CD14-positive monocyte (primary cell): Measurements from ENCODE around the gene OR2M2. TPM values are rescaled to one million over a fixed set of nuclear protein-coding genes. Genes with fewer than 3 reads are reported as not detected.

Experiments
- DNase-seq, 3 donors: peaks; one replicate each; pipeline ENCODE4 v3.0.0-alpha.2; 2011 to 2022
- H2AFZ ChIP-seq: 2 replicates; pipeline ENCODE4 v1.6.0; 2012; ENCODE audit warnings: mild to moderate bottlenecking, low read depth, low read length, inconsistent platforms; ENCODE audit not compliant: insufficient read depth, poor library complexity, severe bottlenecking
- H3K27ac ChIP-seq, 2 donors: 1 replicate in 1 of 2; 2 replicates in 1 of 2; pipeline ENCODE4 v1.5.1; 2012 to 2013; ENCODE audit warnings: low read length in 2 of 2, control low read depth in 1 of 2, inconsistent platforms in 1 of 2, low read depth in 1 of 2, mild to moderate bottlenecking in 1 of 2
- H3K27me3 ChIP-seq, 2 donors: one replicate each; pipeline versions ENCODE4 v1.6.0 to v1.6.1; 2011 to 2013; ENCODE audit warnings: low read length in 2 of 2; ENCODE audit not compliant: control insufficient read depth in 2 of 2, insufficient read depth in 2 of 2
- H3K36me3 ChIP-seq, 2 donors: replicated peaks in 1 of 2; 1 replicate in 1 of 2; 2 replicates in 1 of 2; pipeline versions ENCODE4 v1.5.1 to v1.6.1; 2012 to 2013; ENCODE audit warnings: low read length in 2 of 2, control low read depth in 1 of 2, inconsistent platforms in 1 of 2, mild to moderate bottlenecking in 1 of 2; ENCODE audit not compliant: insufficient read depth in 2 of 2, control insufficient read depth in 1 of 2
- H3K4me1 ChIP-seq, 2 donors: 1 replicate in 1 of 2; 2 replicates in 1 of 2; pipeline versions ENCODE4 v1.5.1 to v1.6.1; 2012 to 2013; ENCODE audit warnings: low read length in 2 of 2, control low read depth in 1 of 2, inconsistent platforms in 1 of 2, mild to moderate bottlenecking in 1 of 2, moderate library complexity in 1 of 2; ENCODE audit not compliant: insufficient read depth in 2 of 2, control insufficient read depth in 1 of 2
- H3K4me2 ChIP-seq: replicated peaks from 2 replicates; pipeline ENCODE3; 2012; ENCODE audit warnings: low read length, moderate library complexity, mild to moderate bottlenecking; ENCODE audit not compliant: poor library complexity, severe bottlenecking; ENCODE audit errors: extremely low read depth
- H3K4me3 ChIP-seq, 3 experiments: fragments of 200-600 bp in 1 of 3; sonication (generic) in 1 of 3; replicated peaks in 1 of 3; 1 replicate in 2 of 3; 2 replicates in 1 of 3; pipeline ENCODE4 v1.5.1; 2011 to 2013; ENCODE audit warnings: low read length in 3 of 3, mild to moderate bottlenecking in 3 of 3, control low read depth in 2 of 3, low read depth in 2 of 3, inconsistent platforms in 1 of 3, moderate library complexity in 1 of 3
- H3K79me2 ChIP-seq: 2 replicates; pipeline ENCODE4 v1.6.0; 2012; ENCODE audit warnings: mild to moderate bottlenecking, control low read depth, inconsistent platforms, low read length, moderate library complexity; ENCODE audit not compliant: insufficient read depth
- H3K9ac ChIP-seq: 2 replicates; pipeline ENCODE4 v1.6.0; 2017; ENCODE audit warnings: low read length, mild to moderate bottlenecking; ENCODE audit not compliant: insufficient read depth, poor library complexity, severe bottlenecking
- H3K9me3 ChIP-seq, 2 donors: replicated peaks in 1 of 2; 1 replicate in 1 of 2; 2 replicates in 1 of 2; pipeline versions ENCODE4 v1.5.1 to v1.6.1; 2012 to 2013; ENCODE audit warnings: low read length in 2 of 2, control low read depth in 1 of 2; ENCODE audit not compliant: control insufficient read depth in 1 of 2, insufficient read depth in 1 of 2
- H4K20me1 ChIP-seq: 2 replicates; pipeline ENCODE4 v1.6.0; 2012; ENCODE audit warnings: mild to moderate bottlenecking, low read length, control low read depth, moderate library complexity; ENCODE audit not compliant: insufficient read depth
- H3K27ac Mint-ChIP-seq, 7 donors: one replicate each; pipeline ENCODE4 v1.8.0; 2020; ENCODE audit warnings: mild to moderate bottlenecking in 7 of 7, mixed read lengths in 7 of 7, moderate library complexity in 6 of 7, inconsistent platforms in 2 of 7
- H3K27me3 Mint-ChIP-seq, 3 donors: one replicate each; pipeline ENCODE4 v1.8.0; 2021 to 2022; ENCODE audit warnings: low read depth in 3 of 3, mild to moderate bottlenecking in 3 of 3, mixed read lengths in 3 of 3, moderate library complexity in 3 of 3, inconsistent platforms in 1 of 3
- H3K36me3 Mint-ChIP-seq, 2 donors: one replicate each; pipeline ENCODE4 v1.8.0; 2020; ENCODE audit warnings: mixed read lengths in 2 of 2, inconsistent platforms in 1 of 2, mild to moderate bottlenecking in 1 of 2
- H3K4me1 Mint-ChIP-seq: one replicate; pipeline ENCODE4 v1.8.0; 2020; ENCODE audit warnings: mild to moderate bottlenecking, mixed read lengths
- H3K4me3 Mint-ChIP-seq, 2 donors: one replicate each; pipeline ENCODE4 v1.8.0; 2020; ENCODE audit warnings: mild to moderate bottlenecking in 2 of 2, mixed read lengths in 2 of 2, moderate library complexity in 1 of 2
- H3K9me3 Mint-ChIP-seq, 7 donors: one replicate each; pipeline ENCODE4 v1.8.0; 2020 to 2022; ENCODE audit warnings: mixed read lengths in 7 of 7, mild to moderate bottlenecking in 6 of 7, moderate library complexity in 6 of 7, inconsistent platforms in 2 of 7
- WGBS: methylation state at CpG from one replicate; pipeline ENCODE4 v1.1.5; 2013; ENCODE audit warnings: missing lambda C conversion rate; ENCODE audit not compliant: insufficient coverage; 5-methylcytosine and 5-hydroxymethylcytosine counted together
- intact Hi-C, 2 donors: fragments of 100-400 bp; cut with micrococcal nuclease; formaldehyde crosslinking; loops; one replicate each; pipeline versions ENCODE4 v1.15.0 to v1.15.1; 2023
- polyA plus RNA-seq, 3 donors: library from polyadenylated mRNA; depleted of rRNA in 1 of 3; unstranded in 2 of 3; stranded (reverse) in 1 of 3; fragments of 300-500 nt in 2 of 3; fragments of >200 nt in 1 of 3; fragmentation: Illumina TruSeq in 2 of 3; gene quantifications; 1 replicate in 2 of 3; 2 replicates in 1 of 3; pipeline ENCODE4 v1.2.3, GENCODE V29; 2012 to 2021
- TF ChIP-seq, protein P1 (sequence below): fragments of 200-600 bp; IDR thresholded peaks from one replicate; pipeline ENCODE4 v1.8.0; 2022; ENCODE audit warnings: antibody characterized with exemption, mild to moderate bottlenecking

Gene OR2M2
- polyA plus RNA-seq, 3 donors = not detected

GRCh38 chr1:248215880-248216279, 41.3 kb downstream of the OR2M2 start:
- Mint-ChIP-seq H3K27ac (no peak overlapping the region), H3K4me1 (peaks cover 10% of the 10 kb centered on the region), H3K4me3 (no peak overlapping the region), H3K27me3 (no peaks in the 10 kb centered on the region), H3K36me3 (no peaks in the 10 kb centered on the region), H3K9me3 (peaks cover 0 to 11% (median 3%) of the 10 kb centered on the region in 7 donors)
- intact Hi-C loops = no loop called here
- no peak overlapping the region for H2AFZ ChIP-seq
- no peak overlapping the region for H3K9ac ChIP-seq
- H3K27ac ChIP-seq = no peak overlapping the region
- no peaks in the 10 kb centered on the region for H3K79me2 ChIP-seq
- H3K4me1 ChIP-seq = peaks cover 0 to 7% of the 10 kb centered on the region in 2 donors
- no peaks in the 10 kb centered on the region for H3K9me3 ChIP-seq
- no peak overlapping the region for H3K4me3 ChIP-seq
- H3K27me3 ChIP-seq = no peaks in the 10 kb centered on the region
- H3K36me3 ChIP-seq = no peaks in the 10 kb centered on the region
- TF ChIP-seq, protein P1, sequence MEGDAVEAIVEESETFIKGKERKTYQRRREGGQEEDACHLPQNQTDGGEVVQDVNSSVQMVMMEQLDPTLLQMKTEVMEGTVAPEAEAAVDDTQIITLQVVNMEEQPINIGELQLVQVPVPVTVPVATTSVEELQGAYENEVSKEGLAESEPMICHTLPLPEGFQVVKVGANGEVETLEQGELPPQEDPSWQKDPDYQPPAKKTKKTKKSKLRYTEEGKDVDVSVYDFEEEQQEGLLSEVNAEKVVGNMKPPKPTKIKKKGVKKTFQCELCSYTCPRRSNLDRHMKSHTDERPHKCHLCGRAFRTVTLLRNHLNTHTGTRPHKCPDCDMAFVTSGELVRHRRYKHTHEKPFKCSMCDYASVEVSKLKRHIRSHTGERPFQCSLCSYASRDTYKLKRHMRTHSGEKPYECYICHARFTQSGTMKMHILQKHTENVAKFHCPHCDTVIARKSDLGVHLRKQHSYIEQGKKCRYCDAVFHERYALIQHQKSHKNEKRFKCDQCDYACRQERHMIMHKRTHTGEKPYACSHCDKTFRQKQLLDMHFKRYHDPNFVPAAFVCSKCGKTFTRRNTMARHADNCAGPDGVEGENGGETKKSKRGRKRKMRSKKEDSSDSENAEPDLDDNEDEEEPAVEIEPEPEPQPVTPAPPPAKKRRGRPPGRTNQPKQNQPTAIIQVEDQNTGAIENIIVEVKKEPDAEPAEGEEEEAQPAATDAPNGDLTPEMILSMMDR = no peak
- no peaks in the 10 kb centered on the region for H4K20me1 ChIP-seq
- no peak overlapping the region for H3K4me2 ChIP-seq
- DNase-seq = no peak
- WGBS = no CpG with 5 or more reads among the region's 1 CpG

DNA sequence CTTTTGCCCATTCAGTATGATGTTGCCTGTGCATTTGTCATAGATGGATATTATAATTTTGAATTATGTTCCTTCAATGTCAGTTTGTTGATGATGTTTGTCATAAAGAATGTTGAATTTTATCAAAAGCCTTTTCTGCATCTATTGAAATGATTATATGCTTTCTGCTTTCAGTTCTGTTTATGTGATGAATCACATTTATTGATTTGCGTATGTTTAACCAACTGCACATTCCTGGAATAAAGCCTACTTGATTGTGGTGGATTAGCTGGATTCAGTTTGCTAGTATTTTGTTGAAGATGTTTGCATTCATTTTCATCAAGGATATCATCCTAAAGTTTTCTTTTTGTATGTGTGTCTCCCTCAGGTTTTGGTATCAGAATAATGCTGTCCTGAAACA, 50.9 kb downstream of the OR2M2 start:
- H3K9ac ChIP-seq = no peak overlapping the region
- H3K36me3 Mint-ChIP-seq = no peaks in the 10 kb centered on the region

More for the DNA sequence above, 50.9 kb downstream of the OR2M2 start:
- DNase-seq = no peak
- Mint-ChIP-seq H3K27ac (no peak overlapping the region), H3K9me3 (peaks cover 2 to 18% (median 10%) of the 10 kb centered on the region in 7 donors), H3K27me3 (peaks cover 0 to 3% (median 0%) of the 10 kb centered on the region in 3 donors), H3K4me3 (no peak overlapping the region), H3K4me1 (no peaks in the 10 kb centered on the region)
- TF ChIP-seq, protein P1 = no peak
- WGBS = no CpG with 5 or more reads among the region's 1 CpG
- H3K4me1 ChIP-seq = no peaks in the 10 kb centered on the region
- H3K27ac ChIP-seq = no peak overlapping the region
- no peak overlapping the region for H3K4me3 ChIP-seq
- intact Hi-C loops = no loop called here
- H3K4me2 ChIP-seq = no peak overlapping the region
- H4K20me1 ChIP-seq = no peaks in the 10 kb centered on the region
- no peaks in the 10 kb centered on the region for H3K79me2 ChIP-seq
- H2AFZ ChIP-seq = no peak overlapping the region
- H3K36me3 ChIP-seq = no peaks in the 10 kb centered on the region
- H3K9me3 ChIP-seq = peaks cover 6 to 13% of the 10 kb centered on the region in 2 donors
- H3K27me3 ChIP-seq = no peaks in the 10 kb centered on the region
